IPS-11a (cell line): ENCODE results near the gene CCZ1.
A peak's percentile ranks its signal among the peaks of the same experiment; 100 is the strongest.
"Not testable (repeated sequence)": the region's sequence is repeated elsewhere in the genome, so short reads cannot be mapped to it uniquely, and the experiment has no call there.

Experiments
- H3K4me3 ChIP-seq: one replicate; pipeline ENCODE4 v1.5.1; 2013; ENCODE audit warnings: low read depth, low read length, control low read depth

CCZ1 gene

GRCh38 chr7:5898480-5899224, at the start of gene CCZ1:
TSS of gene CCZ1 (plus strand) at chr7:5898733. CDS start at chr7:5898800, 67 bp downstream.
- H3K4me3 ChIP-seq: peak within 1 kb of the TSS; percentile 24

- H3K4me3 ChIP-seq: no peak overlapping the region
These were observed 47.6 kb upstream of the CCZ1 start for GRCh38 chr7:5850944-5851343.

- no peak overlapping the region for H3K4me3 ChIP-seq
These were observed 43.8 kb upstream of the CCZ1 start for GRCh38 chr7:5854738-5855137.

- H3K4me3 ChIP-seq: not testable (repeated sequence)
These were observed 41.4 kb upstream of the CCZ1 start for GRCh38 chr7:5857041-5857575.

GRCh38 chr7:5858494-5858893, 40.0 kb upstream of the CCZ1 start:
- H3K4me3 ChIP-seq: not testable (repeated sequence)

- H3K4me3 ChIP-seq: not testable (repeated sequence)
These were observed 37.3 kb upstream of the CCZ1 start for GRCh38 chr7:5861281-5861680.

GRCh38 chr7:5862753-5863366, 35.7 kb upstream of the CCZ1 start:
- not testable (repeated sequence) for H3K4me3 ChIP-seq

- H3K4me3 ChIP-seq: not testable (repeated sequence)
These were observed 33.1 kb upstream of the CCZ1 start for GRCh38 chr7:5865279-5865931.

GRCh38 chr7:5867060-5867459, 31.5 kb upstream of the CCZ1 start:
- H3K4me3 ChIP-seq: no peak overlapping the region

- not testable (repeated sequence) for H3K4me3 ChIP-seq
These were observed 29.6 kb upstream of the CCZ1 start for GRCh38 chr7:5868928-5869341.

GRCh38 chr7:5869691-5870090, 28.8 kb upstream of the CCZ1 start:
- H3K4me3 ChIP-seq: no peak overlapping the region

- H3K4me3 ChIP-seq: no peak overlapping the region
These were observed 28.2 kb upstream of the CCZ1 start for GRCh38 chr7:5870311-5870710.

GRCh38 chr7:5872326-5872725, 26.2 kb upstream of the CCZ1 start:
- H3K4me3 ChIP-seq: no peak overlapping the region

GRCh38 chr7:5879591-5879990, 18.9 kb upstream of the CCZ1 start:
- not testable (repeated sequence) for H3K4me3 ChIP-seq

- H3K4me3 ChIP-seq: not testable (repeated sequence)
These were observed 18.4 kb upstream of the CCZ1 start for GRCh38 chr7:5880106-5880505.

GRCh38 chr7:5884431-5884830, 14.1 kb upstream of the CCZ1 start:
- not testable (repeated sequence) for H3K4me3 ChIP-seq

- not testable (repeated sequence) for H3K4me3 ChIP-seq
These were observed 10.5 kb upstream of the CCZ1 start for GRCh38 chr7:5888021-5888420.

GRCh38 chr7:5890244-5890643, 8.3 kb upstream of the CCZ1 start:
- not testable (repeated sequence) for H3K4me3 ChIP-seq

GRCh38 chr7:5892498-5892897, 6.0 kb upstream of the CCZ1 start:
- no peak overlapping the region for H3K4me3 ChIP-seq

- H3K4me3 ChIP-seq: not testable (repeated sequence)
These were observed 1.1 kb upstream of the CCZ1 start for GRCh38 chr7:5897369-5897919.

GRCh38 chr7:5903002-5903401, 4.5 kb downstream of the CCZ1 start:
- not testable (repeated sequence) for H3K4me3 ChIP-seq

GRCh38 chr7:5904726-5905125, 6.2 kb downstream of the CCZ1 start:
- H3K4me3 ChIP-seq: not testable (repeated sequence)
